ENCODE measurements around the gene TPPP.

The TPPP gene

DNA sequence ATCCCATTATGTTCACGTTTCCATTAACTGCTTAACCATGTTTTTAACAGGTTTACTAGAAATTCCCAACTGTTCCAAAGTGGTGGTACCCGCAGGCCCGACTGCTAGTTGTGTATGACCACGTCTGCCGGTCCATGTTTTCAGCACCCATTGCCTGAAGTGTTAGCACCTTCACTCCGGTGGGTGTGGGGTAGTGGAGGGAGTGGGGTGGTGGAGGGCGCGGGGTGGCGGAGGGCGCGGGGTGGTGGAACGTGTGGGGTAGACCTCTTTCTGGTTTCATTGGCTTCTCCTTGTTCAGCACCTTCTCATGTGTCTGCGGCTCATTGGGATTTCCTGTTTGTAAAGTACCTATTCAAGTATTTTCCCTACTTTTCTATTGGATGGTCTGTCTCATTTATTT, 37.7 kb downstream of the TPPP start:
- DNase-seq = no peak
- in situ Hi-C loops (cut with MboI; ENCODE audit: low pct_unique_long_range_greater_than_20kb, low sequenced_read_pairs) = no loop called here

DNA sequence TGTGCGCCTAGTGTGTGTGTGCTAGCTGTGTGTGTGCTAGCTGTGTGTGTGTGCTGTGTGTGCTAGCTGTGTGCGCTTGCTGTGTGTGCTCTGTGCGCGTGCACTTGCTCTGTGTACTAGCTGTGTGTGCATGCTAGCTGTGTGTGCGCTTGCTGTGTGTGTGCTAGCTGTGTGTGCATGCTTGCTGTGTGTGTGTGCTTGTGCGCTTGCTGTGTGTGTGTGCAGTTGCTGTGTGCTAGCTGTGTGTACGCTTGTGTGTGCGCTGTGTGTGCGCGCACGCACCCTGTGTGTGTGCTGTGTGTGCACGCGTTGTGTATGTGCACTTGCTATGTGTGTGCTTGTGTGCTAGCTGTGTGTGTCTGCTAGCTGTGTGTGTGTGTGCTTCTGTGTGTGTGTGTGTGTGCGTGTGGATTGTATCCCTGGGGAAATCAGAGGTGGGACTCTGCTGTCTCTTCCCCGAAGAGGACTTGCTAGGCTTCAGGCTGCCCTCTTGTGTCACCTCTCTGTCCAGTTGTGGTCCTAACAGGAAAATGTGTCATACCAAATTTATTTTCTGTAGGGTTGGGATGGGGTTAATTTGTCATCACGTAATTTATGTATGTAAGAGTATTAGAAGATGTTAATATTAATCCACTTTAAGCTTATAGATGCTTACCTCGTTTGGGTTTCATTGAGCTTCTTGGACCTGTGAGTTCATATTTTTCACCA, 38.9 kb downstream of the TPPP start:
- in situ Hi-C loops (cut with MboI; ENCODE audit: low pct_unique_long_range_greater_than_20kb, low sequenced_read_pairs) = no loop called here
- DNase-seq = no peak

DNA sequence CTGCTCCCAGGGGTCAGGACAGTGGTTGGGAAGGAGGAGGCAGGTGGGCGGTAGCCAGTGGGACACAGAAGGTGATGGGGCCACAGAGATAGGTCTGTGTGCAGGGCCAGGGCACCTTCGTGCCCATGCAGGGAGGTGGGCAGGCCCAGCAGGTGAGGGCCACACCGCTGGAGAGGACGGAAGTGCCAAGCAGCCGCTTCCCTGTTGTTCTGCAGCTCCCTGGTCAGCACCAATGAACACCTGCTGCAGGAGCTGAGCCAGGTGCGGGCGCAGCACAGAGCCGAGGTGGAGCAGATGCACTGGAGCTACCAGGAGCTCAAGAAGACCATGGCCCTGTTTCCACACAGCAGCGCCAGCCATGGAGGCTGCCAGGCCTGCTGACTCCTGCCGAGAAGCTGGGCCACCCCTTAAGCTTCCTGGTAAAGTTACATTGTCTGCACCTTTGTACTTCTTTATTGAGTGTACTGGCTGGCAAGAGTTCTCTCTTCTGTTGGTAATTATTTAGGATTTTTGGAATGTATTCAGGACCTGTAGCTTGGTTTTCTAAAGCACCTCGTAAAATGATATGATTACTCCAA, 40.3 kb downstream of the TPPP start:
- in situ Hi-C loops (cut with MboI; ENCODE audit: low pct_unique_long_range_greater_than_20kb, low sequenced_read_pairs) = no loop called here
- DNase-seq = no peak

DNA sequence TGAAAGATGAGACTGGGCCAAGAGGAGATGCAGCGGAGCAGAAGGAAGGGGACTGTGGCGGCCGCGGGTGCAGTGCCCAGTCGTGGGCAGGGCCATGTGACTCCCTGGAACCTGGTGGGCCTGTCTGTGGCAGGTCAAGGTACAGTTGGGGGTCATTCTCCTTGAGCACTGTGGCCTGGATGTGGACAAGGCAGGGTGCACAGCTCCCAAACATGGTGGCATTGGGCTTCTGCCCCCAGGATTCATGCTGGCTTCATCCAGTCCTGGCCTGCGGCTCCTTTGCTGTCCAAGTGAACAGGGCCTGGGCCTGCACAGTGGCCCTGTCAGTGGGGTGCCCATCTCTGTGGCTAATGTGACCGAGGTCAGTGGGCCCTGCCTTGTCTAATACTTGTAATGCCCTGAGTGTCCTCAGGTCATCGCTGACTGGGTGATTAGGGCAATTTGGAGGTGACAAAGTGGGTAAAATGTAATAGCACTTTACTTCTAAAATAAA, 41.1 kb downstream of the TPPP start:
- in situ Hi-C loops (cut with MboI; ENCODE audit: low pct_unique_long_range_greater_than_20kb, low sequenced_read_pairs) = no loop called here
- no peak for DNase-seq

DNA sequence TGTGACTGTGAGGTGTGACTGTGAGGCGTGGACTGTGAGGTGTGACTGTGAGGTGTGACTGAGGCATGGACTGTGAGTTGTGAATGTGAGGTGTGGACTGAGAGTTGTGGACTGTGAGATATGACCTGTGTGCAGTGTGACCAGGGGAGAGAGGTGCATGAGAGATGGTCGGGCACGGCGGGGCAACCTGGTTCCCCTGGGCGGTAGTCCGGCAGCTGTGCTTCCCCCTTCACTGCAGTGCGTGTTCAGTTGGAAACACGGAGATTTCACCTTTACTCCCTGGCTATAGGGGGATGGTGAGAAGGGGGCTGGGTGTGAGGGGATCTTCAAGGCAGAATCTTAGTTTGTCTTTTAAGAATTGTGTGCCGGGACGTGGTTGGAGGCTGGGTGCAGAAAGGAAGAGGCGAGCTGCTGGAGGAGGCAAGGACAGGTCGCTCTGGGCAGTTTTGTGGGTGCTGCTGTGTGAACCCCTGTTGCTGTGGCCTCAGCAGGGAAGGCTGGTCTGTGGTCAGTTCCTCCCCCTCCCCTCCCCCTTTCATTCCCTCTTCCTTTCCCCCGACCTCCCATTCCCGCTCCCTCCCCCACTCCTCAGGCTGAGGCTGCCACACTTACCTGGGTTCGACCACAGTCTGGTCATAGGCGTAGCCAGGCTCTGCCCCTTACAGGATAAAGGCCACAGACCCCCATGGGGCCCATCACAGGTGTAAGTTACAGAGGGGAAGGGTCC, 41.7 kb downstream of the TPPP start:
- DNase-seq = no peak
- in situ Hi-C loops (cut with MboI; ENCODE audit: low pct_unique_long_range_greater_than_20kb, low sequenced_read_pairs) = no loop called here

DNA sequence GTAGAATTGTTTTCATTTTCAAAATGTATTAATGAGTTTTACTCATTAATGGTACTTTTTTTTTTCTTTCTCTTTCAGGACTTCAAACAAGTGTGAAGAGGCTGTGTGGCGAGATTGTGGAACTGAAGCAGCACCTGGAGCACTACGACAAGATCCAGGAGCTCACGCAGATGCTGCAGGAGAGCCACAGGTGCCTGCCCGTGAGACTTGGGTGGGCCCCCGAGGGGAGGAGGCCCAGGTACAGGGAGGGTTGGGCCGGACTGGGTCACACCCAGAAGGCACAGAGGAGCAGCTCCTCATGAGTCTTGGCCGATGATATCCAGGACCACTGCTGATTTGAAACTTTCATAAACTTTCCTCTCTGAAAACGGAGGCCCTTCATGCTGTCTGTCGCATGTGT, 45.4 kb downstream of the TPPP start:
- in situ Hi-C loops (cut with MboI; ENCODE audit: low pct_unique_long_range_greater_than_20kb, low sequenced_read_pairs) = no loop called here
- DNase-seq = no peak

DNA sequence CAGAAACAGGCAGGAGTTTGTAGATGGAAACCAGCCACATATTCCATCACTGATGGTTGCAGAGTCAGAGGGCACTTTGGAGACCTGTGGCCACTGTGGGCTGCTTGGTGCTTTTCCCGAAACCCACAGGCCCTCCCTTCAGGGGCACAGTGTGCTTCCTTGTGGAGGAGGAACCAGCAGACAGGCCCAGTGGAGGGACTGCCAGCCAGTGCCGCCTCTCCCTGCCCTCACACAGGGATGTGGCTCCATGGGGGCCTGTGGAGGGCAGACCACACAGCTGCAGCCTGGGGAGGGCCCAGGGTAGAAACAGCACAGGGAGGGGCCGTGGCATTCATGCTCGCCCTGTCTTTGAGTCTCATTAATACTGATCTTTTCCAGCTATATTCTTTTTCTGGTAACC, 45.8 kb downstream of the TPPP start:
- DNase-seq = no peak
- in situ Hi-C loops (cut with MboI; ENCODE audit: low pct_unique_long_range_greater_than_20kb, low sequenced_read_pairs) = no loop called here

DNA sequence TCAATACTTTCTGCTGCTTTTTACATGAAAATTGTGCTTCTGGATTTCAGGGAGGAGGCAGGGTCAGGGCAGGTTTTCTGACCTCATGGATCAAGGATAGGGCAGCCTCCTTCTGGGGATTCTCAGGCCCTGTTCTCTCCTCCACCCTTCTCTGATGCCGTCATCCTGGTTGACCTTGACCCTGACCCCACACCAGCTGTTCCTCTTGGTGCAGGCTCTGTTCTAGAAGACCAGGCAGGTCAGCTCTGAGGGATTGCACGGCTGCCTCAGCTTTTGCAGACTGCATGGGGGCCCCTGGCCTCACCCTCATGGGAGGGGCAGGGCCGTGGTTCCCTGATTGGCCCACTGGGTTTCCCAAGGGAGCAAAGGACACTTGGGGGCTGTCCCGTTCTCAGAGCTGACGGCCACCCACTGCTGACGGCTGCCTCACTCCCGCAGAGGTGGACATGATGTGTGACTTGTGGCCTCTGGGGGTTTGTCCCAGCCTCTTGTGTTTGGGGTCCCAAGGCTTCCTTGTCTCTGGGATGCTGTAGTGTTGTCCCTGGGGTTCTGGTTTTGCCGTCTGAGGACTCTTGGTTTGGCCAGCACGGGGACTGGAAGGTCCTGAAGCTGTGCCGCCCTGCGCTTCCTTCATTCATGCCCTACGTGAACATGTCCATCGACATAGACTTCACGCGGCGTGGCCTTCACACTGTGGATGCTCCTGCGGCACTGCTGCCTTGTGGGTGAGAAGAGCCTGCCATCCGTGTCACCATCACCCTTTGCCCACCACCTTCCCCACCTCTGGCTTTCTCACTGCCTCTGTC, 46.6 kb downstream of the TPPP start:
- in situ Hi-C loops (cut with MboI; ENCODE audit: low pct_unique_long_range_greater_than_20kb, low sequenced_read_pairs) = no loop called here
- DNase-seq = no peak

DNA sequence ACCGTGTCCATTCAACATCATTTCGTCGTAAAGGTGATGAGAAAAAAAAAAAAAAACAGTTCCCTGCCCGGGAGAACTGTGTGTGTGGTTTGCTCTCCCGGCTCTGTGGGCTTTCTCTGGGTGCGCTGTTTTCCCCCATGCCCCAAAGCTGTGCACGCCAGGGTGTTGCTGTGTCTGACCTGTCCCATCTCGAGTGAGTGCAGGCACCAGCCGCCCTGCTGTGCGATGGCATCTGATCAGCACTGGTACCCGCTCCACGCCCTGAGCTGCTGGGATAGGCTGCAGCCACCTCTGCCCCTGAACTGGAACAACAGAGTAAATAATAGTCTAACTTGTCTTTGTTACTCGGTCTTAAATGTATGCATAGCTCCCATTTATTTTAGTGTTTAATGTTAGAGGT, 47.7 kb downstream of the TPPP start:
- in situ Hi-C loops (cut with MboI; ENCODE audit: low pct_unique_long_range_greater_than_20kb, low sequenced_read_pairs) = no loop called here
- DNase-seq = no peak

DNA sequence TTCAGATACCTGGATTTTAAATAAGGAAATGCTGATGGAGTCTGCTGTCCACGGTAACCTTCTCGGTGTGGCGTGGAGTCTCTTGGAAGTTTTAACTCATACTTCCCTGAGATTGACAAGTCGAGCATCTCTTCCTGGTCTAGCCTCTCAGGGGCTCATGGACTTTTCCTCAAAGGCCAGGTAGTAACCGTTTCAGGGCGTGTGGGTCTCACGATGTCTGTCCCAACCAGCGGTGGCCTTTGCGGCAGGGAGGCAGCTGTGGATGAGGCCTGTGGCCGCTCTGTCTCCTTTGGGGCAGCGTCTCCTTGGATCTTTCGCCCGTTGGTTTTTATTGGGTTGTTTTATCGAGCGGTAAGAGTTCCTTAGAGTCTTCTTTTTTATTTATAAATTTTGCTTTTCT, 48.2 kb downstream of the TPPP start:
- in situ Hi-C loops (cut with MboI; ENCODE audit: low pct_unique_long_range_greater_than_20kb, low sequenced_read_pairs) = no loop called here
- DNase-seq = no peak

DNA sequence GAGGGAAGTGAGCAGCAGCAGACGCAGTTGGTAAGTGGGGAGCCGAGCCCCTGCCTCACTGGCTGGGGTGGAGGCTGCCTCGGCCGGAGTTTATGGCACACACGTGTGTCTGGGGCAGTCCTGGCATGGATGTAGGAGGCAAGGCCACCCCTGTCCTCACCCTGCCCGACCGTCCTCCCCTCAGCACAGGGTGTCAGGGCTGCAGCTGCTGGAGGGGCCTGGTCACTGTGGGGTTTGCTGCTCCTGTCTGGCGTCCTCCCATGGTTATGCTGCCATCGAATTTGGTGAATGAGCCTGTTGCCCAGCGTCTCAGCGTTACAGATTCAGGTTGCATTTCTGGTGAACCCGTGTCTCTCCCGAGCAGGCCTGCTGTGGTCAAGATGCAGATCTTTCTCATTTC, 48.6 kb downstream of the TPPP start:
- in situ Hi-C loops (cut with MboI; ENCODE audit: low pct_unique_long_range_greater_than_20kb, low sequenced_read_pairs) = no loop called here
- DNase-seq = no peak

DNA sequence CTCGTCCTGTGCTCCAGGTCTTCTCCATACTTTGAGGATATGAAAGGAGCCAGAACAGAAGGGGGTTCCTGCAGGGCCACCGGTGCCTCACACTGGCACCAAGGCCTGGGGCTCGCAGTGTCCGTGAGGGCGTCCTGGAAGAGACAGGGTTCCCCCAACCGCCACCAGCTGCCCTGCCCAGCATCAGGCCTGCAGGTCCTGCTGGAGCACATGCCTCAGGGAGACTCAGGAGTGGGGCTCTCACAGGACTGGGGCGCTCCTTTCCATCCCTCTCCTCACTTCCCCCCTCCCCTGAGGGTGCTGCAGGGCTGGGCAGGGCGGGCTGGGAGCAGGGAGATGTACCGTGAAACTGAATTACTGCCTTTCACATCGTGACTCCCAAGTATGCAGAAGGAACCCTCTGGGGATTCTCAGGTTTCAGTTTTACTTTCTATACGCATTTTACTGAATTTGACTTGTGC, 49.3 kb downstream of the TPPP start:
- DNase-seq = no peak

DNA sequence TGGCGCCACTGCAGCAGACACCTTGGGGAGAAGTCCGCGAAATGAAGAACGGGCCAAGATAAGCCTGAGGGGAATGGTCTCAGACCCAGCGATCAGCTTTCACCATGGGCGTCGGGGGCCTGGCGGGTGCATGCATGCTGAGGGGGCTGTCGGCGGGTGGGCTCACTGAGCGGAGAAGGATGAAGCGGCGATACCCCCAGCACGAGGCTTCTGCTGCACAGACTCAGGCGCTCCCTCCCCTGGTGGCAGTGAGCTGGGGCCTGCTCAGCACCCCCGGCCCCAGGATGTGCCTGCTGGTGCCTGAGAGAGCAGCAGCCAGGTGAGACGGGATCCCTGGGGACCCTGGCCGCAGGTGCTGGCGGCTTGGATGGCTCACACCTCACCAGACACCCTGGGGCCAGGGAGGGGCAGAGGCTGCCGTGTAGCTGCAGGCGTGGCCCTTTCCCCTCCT, 49.8 kb downstream of the TPPP start:
- in situ Hi-C loops (cut with MboI; ENCODE audit: low pct_unique_long_range_greater_than_20kb, low sequenced_read_pairs) = no loop called here
- DNase-seq = no peak

More for the DNA sequence above, 49.3 kb downstream of the TPPP start:
- in situ Hi-C loops (cut with MboI; ENCODE audit: low pct_unique_long_range_greater_than_20kb, low sequenced_read_pairs) = no loop called here

DNA sequence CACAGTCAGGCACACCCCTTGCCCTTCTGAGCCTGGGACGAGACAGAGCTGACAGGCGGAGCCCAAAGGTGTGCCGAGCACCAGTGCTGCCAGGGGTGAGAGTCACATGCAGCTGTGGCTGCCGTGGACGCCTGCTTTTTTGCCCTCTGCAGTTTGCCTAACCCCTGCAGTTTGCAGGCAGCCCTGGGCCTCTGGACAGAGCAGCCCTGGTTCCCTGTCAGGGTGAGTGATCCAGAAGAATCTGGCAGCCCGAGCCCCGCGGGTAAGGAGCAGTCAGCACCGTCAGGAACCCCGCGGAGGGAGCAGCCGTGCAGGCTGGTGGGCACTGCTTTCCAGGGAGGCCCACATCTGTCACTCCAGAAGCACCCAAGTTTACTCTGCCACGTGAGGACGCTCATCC, 50.7 kb downstream of the TPPP start:
- in situ Hi-C loops (cut with MboI; ENCODE audit: low pct_unique_long_range_greater_than_20kb, low sequenced_read_pairs) = no loop called here
- DNase-seq = no peak

DNA sequence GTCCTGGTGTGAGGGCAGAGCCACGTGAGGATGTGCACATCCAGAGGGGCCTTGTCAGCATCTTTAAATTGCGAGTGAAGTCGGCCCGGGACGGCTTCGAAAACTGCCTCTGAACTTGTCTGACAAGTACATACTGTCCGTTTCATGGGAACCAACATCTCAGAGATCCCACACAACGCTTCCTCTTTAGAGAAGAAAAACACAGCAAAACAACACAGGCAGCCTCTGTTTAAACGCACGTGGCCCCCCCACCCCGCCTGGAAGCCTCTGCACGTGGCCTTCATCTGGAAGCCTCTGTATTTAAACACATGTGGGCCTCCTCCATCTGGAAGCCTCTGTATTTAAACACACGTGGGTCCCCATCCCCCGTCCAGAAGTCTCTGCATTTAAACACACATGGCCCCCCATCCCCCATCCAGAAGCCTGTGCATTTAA, 51.8 kb downstream of the TPPP start:
- no peak for DNase-seq
- in situ Hi-C loops (cut with MboI; ENCODE audit: low pct_unique_long_range_greater_than_20kb, low sequenced_read_pairs) = no loop called here

DNA sequence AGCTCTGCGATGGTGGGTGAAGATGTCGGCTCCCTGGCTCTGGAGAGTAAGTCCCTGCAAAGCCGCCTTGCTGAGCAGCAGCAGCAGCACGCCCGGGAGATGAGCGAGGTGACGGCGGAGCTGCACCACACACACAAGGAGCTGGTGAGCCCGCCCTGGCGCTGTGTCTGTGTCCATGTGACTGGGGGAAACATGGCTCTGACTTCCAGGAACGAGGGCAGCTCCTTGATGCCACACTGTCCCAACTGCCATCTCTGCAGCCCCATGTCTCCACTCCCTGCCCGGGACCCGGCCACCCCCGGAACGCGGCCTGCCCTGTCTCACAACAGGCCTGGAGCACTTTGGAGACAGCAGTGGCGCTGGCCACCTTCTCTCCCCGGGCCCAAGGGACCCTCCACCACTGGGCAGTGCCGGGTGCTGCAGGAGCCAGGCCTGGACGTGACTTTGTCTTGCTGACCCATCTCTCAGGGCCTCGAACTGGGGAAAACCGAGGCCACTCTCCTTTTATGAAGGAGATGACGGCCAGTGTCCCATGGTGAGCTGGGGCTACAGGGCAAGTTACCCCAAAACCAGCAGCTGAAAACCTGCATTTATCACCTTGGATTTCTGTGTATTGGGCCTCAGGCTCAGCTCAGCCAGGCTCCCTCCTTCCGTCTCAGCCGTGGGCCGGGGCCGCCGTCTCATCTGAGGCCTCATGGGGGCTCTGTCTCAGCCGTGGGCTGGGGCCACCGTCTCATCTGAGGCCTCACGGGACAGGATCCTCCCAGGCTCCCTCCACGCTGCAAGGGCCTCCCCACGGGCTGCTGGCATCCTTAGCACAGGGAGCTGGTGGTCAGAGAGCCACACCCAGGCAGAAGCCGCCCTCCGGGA, 52.5 kb downstream of the TPPP start:
- in situ Hi-C loops (cut with MboI; ENCODE audit: low pct_unique_long_range_greater_than_20kb, low sequenced_read_pairs) = no loop called here
- DNase-seq = no peak

DNA sequence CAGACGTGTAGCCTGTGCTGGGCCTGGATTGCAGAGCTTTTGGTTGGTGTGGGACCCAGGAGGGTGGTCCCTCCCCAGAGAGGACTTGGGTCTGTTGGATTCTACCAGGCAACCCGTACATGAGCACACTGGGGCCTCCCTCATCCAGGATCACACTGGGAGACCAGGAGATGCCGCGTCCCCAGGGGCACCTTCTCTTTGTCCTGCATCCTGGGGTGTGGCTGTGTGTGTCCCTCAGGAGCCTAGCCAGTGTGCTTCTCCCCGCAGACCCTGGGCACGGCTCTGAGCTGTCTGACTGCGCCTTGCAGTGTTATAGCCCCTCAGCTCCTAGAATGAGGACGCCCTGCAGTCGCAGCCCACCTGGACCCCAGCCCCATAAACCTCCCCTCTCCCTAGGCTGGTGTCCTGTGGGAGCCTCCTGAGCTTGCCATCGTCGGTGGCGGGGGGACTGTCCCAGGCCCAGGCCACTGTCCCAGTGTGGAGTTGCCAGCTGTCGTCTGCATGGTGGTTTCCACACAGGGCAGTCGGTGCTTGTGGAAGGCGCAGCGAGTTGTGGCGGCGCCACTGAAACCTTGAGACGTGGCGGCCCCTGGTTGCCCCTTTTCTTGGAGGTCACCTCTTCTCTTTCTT, 53.5 kb downstream of the TPPP start:
- no peak for DNase-seq
- in situ Hi-C loops (cut with MboI; ENCODE audit: low pct_unique_long_range_greater_than_20kb, low sequenced_read_pairs) = no loop called here

DNA sequence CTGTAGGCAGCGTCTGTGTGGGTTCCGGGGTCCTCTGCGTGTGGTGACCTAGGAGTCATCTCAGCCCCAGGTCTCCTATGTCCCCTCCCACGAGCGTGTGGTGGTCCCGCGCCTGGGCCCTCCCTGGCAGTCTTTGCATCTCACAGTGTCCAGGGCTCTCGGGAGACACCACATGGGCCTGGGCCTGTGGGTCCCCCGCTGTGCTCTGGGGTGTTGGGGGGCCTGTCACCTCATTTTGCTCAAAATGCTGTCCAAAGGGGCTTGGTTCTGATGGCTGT, 54.0 kb downstream of the TPPP start:
- in situ Hi-C loops (cut with MboI; ENCODE audit: low pct_unique_long_range_greater_than_20kb, low sequenced_read_pairs) = no loop called here
- no peak for DNase-seq

Measured in KBM-7 (cell line).